Measurements from ENCODE around the gene POP5.

Gene POP5

GRCh38 chr12:120529641-120530417, 51.4 kb downstream of the POP5 start:
- peak overlapping the region; percentile 82 for H3K4me3 ChIP-seq (ENCODE audit: low read depth, low read length)
- TF ChIP-seq CTCF (IDR thresholded peaks at IDR 0.05; ENCODE audit: insufficient read depth, low read depth, low read length, missing control alignments): no peak
- DNase-seq (ENCODE audit: low read depth): peak; percentile 47

GRCh38 chr12:120528861-120529525, 52.2 kb downstream of the POP5 start, which contains the start of gene COQ5:
Gene COQ5 (minus strand): TSS chr12:120529158. CDS start chr12:120529141, 17 bp downstream.
- H3K4me3 ChIP-seq (ENCODE audit: low read depth, low read length): peak within 1 kb of the TSS; percentile 82
- TF ChIP-seq CTCF (IDR thresholded peaks at IDR 0.05; ENCODE audit: insufficient read depth, low read depth, low read length, missing control alignments): no peak
- peak; percentile 89 for DNase-seq (ENCODE audit: low read depth)

Data from GM12865 (cell line).